Skeletal muscle satellite cell (primary cell): Measurements from ENCODE around the gene TSC2.
A peak's percentile ranks its signal among the peaks of the same experiment; 100 is the strongest.
"Not testable (repeated sequence)": the region's sequence is repeated elsewhere in the genome, so short reads cannot be mapped to it uniquely, and the experiment has no call there.

Experiments
- H3K27me3 ChIP-seq: 2 replicates; pipeline ENCODE4 v1.7.0; 2013; ENCODE audit warnings: low read length; ENCODE audit not compliant: control insufficient read depth, insufficient read depth
- H3K36me3 ChIP-seq: 2 replicates; pipeline ENCODE4 v1.7.0; 2013; ENCODE audit warnings: mild to moderate bottlenecking, control low read depth, low read length; ENCODE audit not compliant: insufficient read depth
- H3K4me1 ChIP-seq: 2 replicates; pipeline ENCODE4 v1.7.0; 2013; ENCODE audit warnings: low read length; ENCODE audit not compliant: control insufficient read depth, insufficient read depth
- H3K4me2 ChIP-seq: 2 replicates; pipeline ENCODE4 v1.7.0; 2013; ENCODE audit warnings: mild to moderate bottlenecking, low read length
- H3K4me3 ChIP-seq: 2 replicates; pipeline ENCODE4 v1.7.0; 2013; ENCODE audit warnings: low read length
- H3K9ac ChIP-seq: 2 replicates; pipeline ENCODE4 v1.7.0; 2013; ENCODE audit warnings: mild to moderate bottlenecking, low read depth, low read length, moderate library complexity
- H3K9me3 ChIP-seq: replicated peaks from 2 replicates; pipeline ENCODE4 v1.7.0; 2013; ENCODE audit warnings: mild to moderate bottlenecking, control low read depth, low read length

Gene TSC2

GRCh38 chr16:2004795-2005517 is 42.8 kb upstream of the TSC2 start:
- Histone ChIP-seq H3K27me3 (no peaks in the 10 kb centered on the region), H3K9me3 (no peaks in the 10 kb centered on the region), H3K4me2 (peak overlapping the region; percentile 66), H3K4me3 (peak overlapping the region; percentile 38), H3K36me3 (peaks cover 35% of the 10 kb centered on the region), H3K4me1 (peaks cover 49% of the 10 kb centered on the region), H3K9ac (peak overlapping the region; percentile 39)

- peaks cover 30% of the 10 kb centered on the region for H3K36me3 ChIP-seq
These were observed 42.1 kb upstream of the TSC2 start for GRCh38 chr16:2005646-2006045.

GRCh38 chr16:2006317-2006716 is 41.5 kb upstream of the TSC2 start:
- Histone ChIP-seq H3K4me2 (peak overlapping the region; percentile 93), H3K36me3 (peaks cover 24% of the 10 kb centered on the region), H3K9me3 (no peaks in the 10 kb centered on the region), H3K27me3 (no peaks in the 10 kb centered on the region), H3K9ac (peak overlapping the region; percentile 4), H3K4me1 (peaks cover 58% of the 10 kb centered on the region), H3K4me3 (no peak overlapping the region)

More at GRCh38 chr16:2005646-2006045, 42.1 kb upstream of the TSC2 start:
- H3K4me3 ChIP-seq = no peak overlapping the region
- H3K9ac ChIP-seq = peak overlapping the region; percentile 39
- H3K9me3 ChIP-seq = no peaks in the 10 kb centered on the region
- no peaks in the 10 kb centered on the region for H3K27me3 ChIP-seq
- peaks cover 56% of the 10 kb centered on the region for H3K4me1 ChIP-seq
- H3K4me2 ChIP-seq = peak overlapping the region; percentile 66

DNA sequence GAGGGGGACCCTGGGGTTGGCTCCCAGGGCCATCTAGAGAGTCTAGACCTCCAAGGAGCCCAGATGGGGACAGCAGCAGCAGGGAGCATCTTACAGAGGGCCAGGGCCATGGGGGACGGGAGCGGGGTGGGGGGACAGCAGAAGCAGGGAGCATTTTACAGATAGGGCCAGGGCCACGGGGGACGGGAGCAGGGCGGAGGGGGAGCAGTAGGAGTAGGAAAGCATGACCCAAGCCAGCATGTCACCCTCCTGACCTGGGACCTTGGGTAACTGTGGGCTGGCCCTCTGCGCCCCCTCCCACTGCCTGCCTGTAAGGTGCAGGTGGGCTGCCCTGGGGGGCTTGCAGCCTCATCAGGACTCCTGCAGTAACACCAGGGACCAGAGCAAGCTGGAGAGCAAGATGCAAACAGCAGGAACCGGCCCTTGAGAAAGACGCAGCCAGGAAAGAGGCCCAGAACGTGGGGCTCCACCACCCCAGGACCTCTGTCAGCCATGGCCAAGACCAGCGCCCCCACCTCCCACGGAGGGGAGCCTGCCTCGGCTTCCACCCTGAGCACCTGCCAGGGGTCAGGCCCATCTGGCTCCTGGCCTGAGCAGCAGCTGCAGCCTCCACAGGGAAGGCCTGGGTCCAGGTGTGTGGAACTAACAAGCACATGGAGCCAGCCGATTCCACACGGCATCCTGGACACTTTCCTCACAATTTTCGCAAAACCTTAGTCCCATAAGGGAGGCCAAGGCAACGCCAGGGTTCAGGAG is 40.5 kb upstream of the TSC2 start:
- Histone ChIP-seq H3K9me3 (no peaks in the 10 kb centered on the region), H3K4me1 (peaks cover 58% of the 10 kb centered on the region), H3K4me3 (peak overlapping the region; percentile 74), H3K4me2 (peak overlapping the region; percentile 93), H3K9ac (peak overlapping the region; percentile 95), H3K36me3 (peaks cover 14% of the 10 kb centered on the region), H3K27me3 (no peaks in the 10 kb centered on the region)

DNA sequence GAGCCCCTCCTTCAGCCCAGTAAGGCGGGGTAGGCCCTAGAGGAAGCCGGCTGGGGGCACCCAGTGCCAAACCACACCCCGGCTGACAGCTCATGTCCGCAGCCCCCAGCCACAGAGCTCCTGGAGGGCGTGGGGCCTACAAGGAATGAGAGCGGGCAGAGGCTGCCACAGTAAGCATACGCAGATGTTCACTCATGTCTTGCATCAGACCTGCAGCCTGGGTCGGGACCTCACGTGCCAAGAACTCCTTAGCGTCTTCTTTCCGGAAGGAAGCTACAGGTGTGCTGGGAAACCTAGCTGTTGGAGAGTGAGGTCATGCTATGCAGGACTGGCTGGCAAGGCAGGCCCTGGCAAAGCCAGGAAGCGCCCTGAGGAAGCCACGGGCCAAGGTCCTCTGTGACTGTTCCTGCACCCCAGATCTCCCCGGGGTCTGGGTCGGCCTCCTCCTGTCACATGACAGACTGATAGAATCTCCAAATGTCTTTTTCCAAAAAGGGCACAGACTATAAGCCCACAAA is 39.7 kb upstream of the TSC2 start:
- Histone ChIP-seq H3K36me3 (peaks cover 6% of the 10 kb centered on the region), H3K9me3 (no peaks in the 10 kb centered on the region), H3K4me2 (peak overlapping the region; percentile 93), H3K4me1 (peaks cover 58% of the 10 kb centered on the region), H3K9ac (peak overlapping the region; percentile 95), H3K27me3 (no peaks in the 10 kb centered on the region), H3K4me3 (peak overlapping the region; percentile 74)

GRCh38 chr16:2008631-2009163 is 39.1 kb upstream of the TSC2 start:
- Histone ChIP-seq H3K36me3 (peaks cover under 1% of the 10 kb centered on the region), H3K4me1 (peaks cover 58% of the 10 kb centered on the region), H3K4me2 (peak overlapping the region; percentile 93), H3K27me3 (no peaks in the 10 kb centered on the region), H3K4me3 (peak overlapping the region; percentile 74), H3K9me3 (no peaks in the 10 kb centered on the region), H3K9ac (peak overlapping the region; percentile 95)

DNA sequence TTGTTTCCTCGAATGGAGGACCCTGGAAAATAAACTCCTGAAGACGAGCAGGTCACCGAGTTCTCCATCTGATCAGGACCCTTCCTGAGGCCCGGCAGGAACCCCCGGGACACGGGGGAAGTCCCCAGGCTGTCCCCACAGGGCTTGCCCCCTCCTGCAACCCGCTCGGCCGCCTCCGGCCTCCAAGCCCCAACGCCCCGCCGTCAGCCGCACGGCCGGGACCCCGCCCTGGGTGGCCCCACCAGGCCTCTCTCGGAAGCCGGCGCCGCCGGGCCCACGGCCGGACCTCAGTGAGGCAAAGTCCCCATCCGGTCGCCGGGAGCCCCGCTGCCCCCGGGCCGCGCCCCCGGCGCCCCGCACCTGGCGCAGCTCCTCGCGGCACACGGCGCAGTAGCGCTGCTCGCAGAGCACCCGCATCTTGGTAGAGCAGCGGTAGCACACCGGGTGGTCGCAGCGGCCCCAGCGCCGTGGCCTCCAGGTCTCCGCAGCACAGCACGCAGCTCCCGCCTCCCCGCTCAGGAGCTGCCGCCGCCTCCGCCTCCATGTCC is 38.5 kb upstream of the TSC2 start:
- no peaks in the 10 kb centered on the region for H3K9me3 ChIP-seq
- H3K36me3 ChIP-seq = no peaks in the 10 kb centered on the region
- H3K9ac ChIP-seq = peak overlapping the region; percentile 95
- peak overlapping the region; percentile 74 for H3K4me3 ChIP-seq
- H3K4me2 ChIP-seq = peak overlapping the region; percentile 93
- peaks cover 54% of the 10 kb centered on the region for H3K4me1 ChIP-seq
- H3K27me3 ChIP-seq = no peaks in the 10 kb centered on the region

GRCh38 chr16:2009791-2010510 is 37.8 kb upstream of the TSC2 start, which contains the start of gene ZNF598:
Gene ZNF598, minus strand, starts transcription at chr16:2009821.
- Histone ChIP-seq H3K4me3 (peak within 1 kb of the TSS; percentile 74), H3K27me3 (no peaks in the 10 kb centered on the region), H3K4me1 (peaks cover 47% of the 10 kb centered on the region), H3K36me3 (no peaks in the 10 kb centered on the region), H3K9me3 (no peaks in the 10 kb centered on the region), H3K4me2 (peak within 1 kb of the TSS; percentile 93), H3K9ac (peak within 1 kb of the TSS; percentile 95)

DNA sequence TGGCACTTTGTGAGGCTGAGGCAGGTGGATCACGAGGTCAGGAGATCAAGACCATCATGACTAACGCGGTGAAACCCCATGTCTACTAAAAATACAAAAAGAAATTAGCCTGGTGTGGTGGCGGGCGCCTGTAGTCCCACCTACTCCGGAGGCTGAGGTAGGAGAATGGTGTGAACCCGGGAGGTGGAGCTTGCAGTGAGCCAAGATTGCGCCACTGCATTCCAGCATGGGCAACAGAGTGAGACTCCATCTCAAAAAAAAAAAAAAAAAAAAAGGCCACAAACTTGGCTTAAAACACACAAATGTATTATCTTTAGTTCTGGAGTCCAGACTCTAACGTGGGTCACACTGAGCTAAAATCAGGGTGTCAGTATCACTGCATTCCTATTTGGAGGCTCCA is 36.1 kb upstream of the TSC2 start:
- H3K36me3 ChIP-seq, H3K4me3 ChIP-seq: not testable (repeated sequence)

GRCh38 chr16:2013527-2013926 is 34.3 kb upstream of the TSC2 start:
- H3K4me1 ChIP-seq = peaks cover 11% of the 10 kb centered on the region
- no peak overlapping the region for H3K4me3 ChIP-seq
- H3K9ac ChIP-seq = no peak overlapping the region

More for the DNA sequence above, 36.1 kb upstream of the TSC2 start:
- H3K27me3 ChIP-seq, H3K9ac ChIP-seq, H3K9me3 ChIP-seq, H3K4me2 ChIP-seq: not testable (repeated sequence)
- H3K4me1 ChIP-seq = peaks cover 30% of the 10 kb centered on the region

More at GRCh38 chr16:2013527-2013926, 34.3 kb upstream of the TSC2 start:
- Histone ChIP-seq H3K27me3 (no peaks in the 10 kb centered on the region), H3K9me3 (no peaks in the 10 kb centered on the region), H3K36me3 (no peaks in the 10 kb centered on the region), H3K4me2 (no peak overlapping the region)
